PC-9 (cell line): ENCODE data around the gene KCNK6.

ENCODE experiments used
- CTCF ChIP-seq: fragments of 200-600 bp; sonication (generic); conservative IDR thresholded peaks from 2 replicates; pipeline ENCODE4 v1.6.1; 2017; ENCODE audit warnings: mixed run types, antibody characterized with exemption, mild to moderate bottlenecking, moderate library complexity
- EZH2 ChIP-seq: fragments of 200-600 bp; sonication (generic); IDR thresholded peaks from 2 replicates; pipeline ENCODE4 v1.8.0; 2017; ENCODE audit warnings: antibody characterized with exemption, low read depth

GRCh38 chr19:38273499-38273898 lies 46.1 kb upstream of the KCNK6 start:
- TF ChIP-seq CTCF: no peak
- TF ChIP-seq EZH2: no peak
